HepG2 (cell line): ENCODE data around the gene SHANK3. TPM values are rescaled to one million over a fixed set of nuclear protein-coding genes. Genes with fewer than 3 reads are reported as not detected.

ENCODE experiments used
- ATAC-seq: fragments of 200-7000 bp; cut with Tn5 transposase; 3 replicates; pipeline ENCODE4 v1.9.1; 2020; ENCODE audit warnings: mild to moderate bottlenecking, moderate library complexity
- BruUV-seq: library from RNA; stranded (reverse); fragments of 400-500 nt; replicated peaks from 2 replicates; lab custom pipeline; 2021; lab: Mats Ljungman, UMichigan
- CTCF ChIA-PET: fragments of 300-600 bp; formaldehyde crosslinking; extraction: SDS; loops from one replicate; lab custom pipeline; 2021; ENCODE audit warnings: low total read pairs, inconsistent platforms, low intra/inter-chr PET ratio; lab: Yijun Ruan, JAX
- POLR2A ChIA-PET: fragments of 350-600 bp; sonication (Branson Sonifier 250); formaldehyde crosslinking; loops from one replicate; lab custom pipeline; 2020; ENCODE audit warnings: antibody characterized with exemption, inconsistent platforms; lab: Yijun Ruan, JAX
- DNase-seq: peaks from one replicate; pipeline ENCODE4 v3.0.0-alpha.2; 2015; ENCODE audit warnings: low spot score
- FAIRE-seq: peaks from 3 replicates; lab custom pipeline; 2011; peaks lifted over from hg19 to GRCh38; lab: Jason Lieb, UNC
- H2AFZ ChIP-seq: one replicate; pipeline ENCODE4 v1.6.1; 2011; ENCODE audit warnings: low read length, inconsistent platforms
- H3K27ac ChIP-seq: fragments of 300-600 bp; 3 replicates; pipeline ENCODE4 v1.8.0; 2011; ENCODE audit warnings: mixed run types, mild to moderate bottlenecking, mixed read lengths, low read length, inconsistent platforms; ENCODE audit not compliant: insufficient read depth; ENCODE audit errors: extremely low read length
- H3K27me3 ChIP-seq, 2 experiments: fragments of 200-600 bp in 1 of 2; 2 replicates in 1 of 2; 3 replicates in 1 of 2; pipeline versions ENCODE4 v1.6.0 to v1.8.0; 2011; ENCODE audit warnings: low read length in 2 of 2, mild to moderate bottlenecking in 2 of 2, moderate library complexity in 2 of 2, inconsistent platforms in 1 of 2; ENCODE audit not compliant: insufficient read depth in 2 of 2, control insufficient read depth in 1 of 2
- H3K36me3 ChIP-seq, 2 experiments: fragments of 200-600 bp in 1 of 2; replicated peaks in 1 of 2; 2 replicates in 1 of 2; 3 replicates in 1 of 2; pipeline versions ENCODE4 v1.5.1 to v1.8.0; 2011; ENCODE audit warnings: low read length in 2 of 2, inconsistent platforms in 1 of 2; ENCODE audit not compliant: insufficient read depth in 2 of 2, control insufficient read depth in 1 of 2
- H3K4me1 ChIP-seq: 2 replicates; pipeline ENCODE4 v1.5.1; 2012; ENCODE audit warnings: low read length, inconsistent platforms; ENCODE audit not compliant: insufficient read depth
- H3K4me2 ChIP-seq: 2 replicates; pipeline ENCODE4 v1.6.0; 2011; ENCODE audit warnings: low read depth, low read length, inconsistent platforms
- H3K4me3 ChIP-seq, 3 experiments: fragments of 200-600 bp in 1 of 3; sonication (generic), shearing (Covaris generic) in 1 of 3; replicated peaks in 1 of 3; 2 replicates each; pipeline ENCODE4 v1.5.1; 2011 to 2016; ENCODE audit warnings: low read length in 3 of 3, inconsistent platforms in 2 of 3, low read depth in 2 of 3, mild to moderate bottlenecking in 2 of 3, control low read depth in 1 of 3, mixed read lengths in 1 of 3; ENCODE audit not compliant: insufficient read depth in 1 of 3
- H3K79me2 ChIP-seq: one replicate; pipeline ENCODE4 v1.6.1; 2011; ENCODE audit warnings: low read length, inconsistent platforms; ENCODE audit not compliant: insufficient read depth
- H3K9ac ChIP-seq: 2 replicates; pipeline ENCODE4 v1.6.0; 2011; ENCODE audit warnings: mild to moderate bottlenecking, low read depth, low read length, inconsistent platforms; ENCODE audit not compliant: insufficient read depth
- H3K9me3 ChIP-seq: 2 replicates; pipeline ENCODE4 v1.5.1; 2012; ENCODE audit warnings: mild to moderate bottlenecking, low read length
- H4K20me1 ChIP-seq: 2 replicates; pipeline ENCODE4 v1.6.0; 2011; ENCODE audit warnings: inconsistent platforms, mild to moderate bottlenecking, low read length, moderate library complexity; ENCODE audit not compliant: insufficient read depth
- AGO2 ChIP-seq: fragments of 200-400 bp; formaldehyde crosslinking; optimal IDR thresholded peaks from 2 replicates; pipeline ENCODE3; 2017; ENCODE audit warnings: mild to moderate bottlenecking, low read depth, low read length, moderate library complexity
- ASH2L ChIP-seq: fragments of 300-600, 200-600 bp; sonication (generic); IDR thresholded peaks from 2 replicates; pipeline ENCODE4 v1.7.0; 2017; ENCODE audit warnings: low read depth, mild to moderate bottlenecking, moderate library complexity, mixed read lengths, low read length; ENCODE audit not compliant: insufficient read length
- ATRX ChIP-seq: sonication (generic); formaldehyde crosslinking; IDR thresholded peaks from 2 replicates; pipeline ENCODE4 v1.4.0; 2020; ENCODE audit warnings: missing genetic modification reagents, borderline replicate concordance
- HMGA1 ChIP-seq: sonication (generic); formaldehyde crosslinking; conservative IDR thresholded peaks from 2 replicates; pipeline ENCODE4 v1.4.0; 2020; ENCODE audit warnings: missing genetic modification reagents
- KLF6 ChIP-seq: IDR thresholded peaks from 2 replicates; pipeline ENCODE4 v1.8.0; 2016; ENCODE audit warnings: missing biosample characterization, missing genetic modification reagents
- KMT2B ChIP-seq: IDR thresholded peaks from 2 replicates; pipeline ENCODE4 v1.6.1; 2016; ENCODE audit warnings: missing genetic modification reagents, missing compliant biosample characterization
- MIER2 ChIP-seq: IDR thresholded peaks from 2 replicates; pipeline ENCODE4 v1.6.1; 2016; ENCODE audit warnings: missing biosample characterization, missing genetic modification reagents
- NBN ChIP-seq: fragments of 450-650 bp; conservative IDR thresholded peaks from 2 replicates; pipeline ENCODE4 v1.6.1; 2017
- NCOA2 ChIP-seq: sonication (generic); formaldehyde crosslinking; IDR thresholded peaks from 2 replicates; pipeline ENCODE4 v1.8.0; 2022; ENCODE audit warnings: inconsistent platforms
- NFE2L2 ChIP-seq: fragments of 150-350 bp; IDR thresholded peaks from 2 replicates; pipeline ENCODE4 v1.6.1; 2014; ENCODE audit warnings: low read length
- SMARCC2 ChIP-seq: fragments of 450-650 bp; IDR thresholded peaks from 2 replicates; pipeline ENCODE4 v1.6.1; 2017; ENCODE audit warnings: antibody characterized with exemption, mild to moderate bottlenecking
- SYNCRIP ChIP-seq: fragments of 200-400 bp; formaldehyde crosslinking; IDR thresholded peaks from 2 replicates; pipeline ENCODE4 v1.6.1; 2018; ENCODE audit warnings: mild to moderate bottlenecking, low read depth, low read length; ENCODE audit not compliant: insufficient read depth
- ZNF567 ChIP-seq: sonication (generic); formaldehyde crosslinking; IDR thresholded peaks from 2 replicates; pipeline ENCODE4 v1.8.1; 2023; ENCODE audit warnings: mild to moderate bottlenecking, missing genetic modification reagents, borderline replicate concordance
- ZNF607 ChIP-seq: sonication (generic); formaldehyde crosslinking; IDR thresholded peaks from 2 replicates; pipeline ENCODE4 v1.5.1; 2020; ENCODE audit warnings: missing genetic modification reagents, mild to moderate bottlenecking, borderline replicate concordance
- ZNF790 ChIP-seq: sonication (generic); formaldehyde crosslinking; IDR thresholded peaks from 2 replicates; pipeline ENCODE4 v1.8.0; 2022; ENCODE audit warnings: missing genetic modification reagents, mild to moderate bottlenecking, borderline replicate concordance
- WGBS: methylation state at CpG from one replicate; pipeline ENCODE4 v1.1.6; 2017; ENCODE audit warnings: low lambda C conversion rate; 5-methylcytosine and 5-hydroxymethylcytosine counted together
- in situ Hi-C: cut with HindIII; loops from 2 replicates; pipeline ENCODE4 v1.10.0; 2017; ENCODE audit warnings: low pct_unique_long_range_greater_than_20kb; ENCODE audit not compliant: extremely low pct_ligation_motif_present
- intact Hi-C: fragments of 100-400 bp; cut with micrococcal nuclease; formaldehyde crosslinking; loops from one replicate; pipeline ENCODE4 v1.10.0; 2022; ENCODE audit not compliant: unreplicated experiment
- polyA plus RNA-seq, 8 experiments: library from polyadenylated mRNA; depleted of rRNA in 3 of 8; stranded (reverse) in 7 of 8; unstranded in 1 of 8; fragments of >200 nt; fragmentation: Illumina TruSeq in 4 of 8; extraction: Trizol in 4 of 8; gene quantifications; 2 replicates each; pipeline versions ENCODE4 v1.2.1 to v1.2.3, GENCODE V29; 2011 to 2016; ENCODE audit warnings: low read depth in 4 of 8, missing spikeins in 1 of 8, mixed read lengths in 1 of 8; ENCODE audit not compliant: insufficient read depth in 1 of 8
- total RNA-seq, 5 experiments: library from RNA; depleted of rRNA; stranded (reverse); fragments of >200 nt; fragmentation: Illumina TruSeq; extraction: Trizol; gene quantifications; 2 replicates each; pipeline ENCODE4 v1.2.3, GENCODE V29; 2016; ENCODE audit warnings: low read depth in 1 of 5
- TF ChIP-seq, protein P1 (sequence below): sonication (generic); formaldehyde crosslinking; IDR thresholded peaks from 2 replicates; pipeline ENCODE4 v1.4.0; 2020; ENCODE audit warnings: missing genetic modification reagents
- TF ChIP-seq, protein P2 (sequence below): sonication (generic); formaldehyde crosslinking; IDR thresholded peaks from 2 replicates; pipeline ENCODE4 v1.5.0; 2020; ENCODE audit warnings: mild to moderate bottlenecking, missing genetic modification reagents, moderate library complexity
- TF ChIP-seq, protein P3 (sequence below): sonication (generic); formaldehyde crosslinking; IDR thresholded peaks from 2 replicates; pipeline ENCODE4 v1.4.0; 2020; ENCODE audit warnings: missing genetic modification reagents

SHANK3 gene
- total and polyA plus RNA-seq, 2 of the 13 experiments (the other 11 are each of a cell fraction or from before 2014, with no cell fraction given): 2.9 to 4.6 TPM

DNA sequence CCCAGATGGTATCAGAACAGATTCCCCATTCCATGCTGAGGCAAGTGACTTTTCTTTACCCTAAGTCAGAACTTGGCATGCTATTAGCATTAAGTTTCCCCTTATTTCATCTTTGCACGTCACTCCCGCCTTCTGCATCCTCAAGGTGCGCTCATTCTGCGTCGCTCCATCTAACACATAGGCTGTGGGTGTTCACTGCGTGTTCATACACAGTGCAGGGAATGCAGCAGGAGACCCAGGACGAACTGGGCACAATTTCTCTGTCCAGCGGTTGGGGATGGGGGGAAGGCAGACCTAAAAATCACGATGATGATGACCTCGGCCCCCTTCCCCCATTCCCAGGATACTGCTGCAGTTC is 45.7 kb downstream of the SHANK3 start:
- DNase-seq (no peak), FAIRE-seq (no peak), ATAC-seq (no peak)
- 96% methylated on average over 10 of the region's 10 CpGs for WGBS
- Histone ChIP-seq H2AFZ (no peak overlapping the region), H3K9ac (no peak overlapping the region), H3K27me3 (no peaks in the 10 kb centered on the region), H3K4me1 (no peaks in the 10 kb centered on the region), H3K4me3 (no peak overlapping the region), H3K79me2 (no peaks in the 10 kb centered on the region), H3K9me3 (no peaks in the 10 kb centered on the region), H3K4me2 (no peak overlapping the region), H3K36me3 (peaks cover 8 to 14% of the 10 kb centered on the region in 2 experiments), H4K20me1 (no peaks in the 10 kb centered on the region), H3K27ac (no peak overlapping the region)
- in situ Hi-C loops: no loop called here
- TF ChIP-seq ZNF790: no peak
- no peak for TF ChIP-seq NFE2L2
- TF ChIP-seq AGO2: no peak
- no peak for TF ChIP-seq ZNF607 (CRISPR knock-in tag)
- TF ChIP-seq HMGA1 (CRISPR knock-in tag): no peak
- TF ChIP-seq ASH2L: no peak
- no peak for TF ChIP-seq SYNCRIP
- TF ChIP-seq SMARCC2: no peak
- TF ChIP-seq, protein P1, sequence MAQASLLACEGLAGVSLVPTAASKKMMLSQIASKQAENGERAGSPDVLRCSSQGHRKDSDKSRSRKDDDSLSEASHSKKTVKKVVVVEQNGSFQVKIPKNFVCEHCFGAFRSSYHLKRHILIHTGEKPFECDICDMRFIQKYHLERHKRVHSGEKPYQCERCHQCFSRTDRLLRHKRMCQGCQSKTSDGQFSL: no peak
- no peak for TF ChIP-seq ATRX (CRISPR knock-in tag)
- TF ChIP-seq, protein P2, sequence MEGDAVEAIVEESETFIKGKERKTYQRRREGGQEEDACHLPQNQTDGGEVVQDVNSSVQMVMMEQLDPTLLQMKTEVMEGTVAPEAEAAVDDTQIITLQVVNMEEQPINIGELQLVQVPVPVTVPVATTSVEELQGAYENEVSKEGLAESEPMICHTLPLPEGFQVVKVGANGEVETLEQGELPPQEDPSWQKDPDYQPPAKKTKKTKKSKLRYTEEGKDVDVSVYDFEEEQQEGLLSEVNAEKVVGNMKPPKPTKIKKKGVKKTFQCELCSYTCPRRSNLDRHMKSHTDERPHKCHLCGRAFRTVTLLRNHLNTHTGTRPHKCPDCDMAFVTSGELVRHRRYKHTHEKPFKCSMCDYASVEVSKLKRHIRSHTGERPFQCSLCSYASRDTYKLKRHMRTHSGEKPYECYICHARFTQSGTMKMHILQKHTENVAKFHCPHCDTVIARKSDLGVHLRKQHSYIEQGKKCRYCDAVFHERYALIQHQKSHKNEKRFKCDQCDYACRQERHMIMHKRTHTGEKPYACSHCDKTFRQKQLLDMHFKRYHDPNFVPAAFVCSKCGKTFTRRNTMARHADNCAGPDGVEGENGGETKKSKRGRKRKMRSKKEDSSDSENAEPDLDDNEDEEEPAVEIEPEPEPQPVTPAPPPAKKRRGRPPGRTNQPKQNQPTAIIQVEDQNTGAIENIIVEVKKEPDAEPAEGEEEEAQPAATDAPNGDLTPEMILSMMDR (CRISPR knock-in tag): no peak
- TF ChIP-seq KMT2B: no peak
- TF ChIP-seq, protein P3, sequence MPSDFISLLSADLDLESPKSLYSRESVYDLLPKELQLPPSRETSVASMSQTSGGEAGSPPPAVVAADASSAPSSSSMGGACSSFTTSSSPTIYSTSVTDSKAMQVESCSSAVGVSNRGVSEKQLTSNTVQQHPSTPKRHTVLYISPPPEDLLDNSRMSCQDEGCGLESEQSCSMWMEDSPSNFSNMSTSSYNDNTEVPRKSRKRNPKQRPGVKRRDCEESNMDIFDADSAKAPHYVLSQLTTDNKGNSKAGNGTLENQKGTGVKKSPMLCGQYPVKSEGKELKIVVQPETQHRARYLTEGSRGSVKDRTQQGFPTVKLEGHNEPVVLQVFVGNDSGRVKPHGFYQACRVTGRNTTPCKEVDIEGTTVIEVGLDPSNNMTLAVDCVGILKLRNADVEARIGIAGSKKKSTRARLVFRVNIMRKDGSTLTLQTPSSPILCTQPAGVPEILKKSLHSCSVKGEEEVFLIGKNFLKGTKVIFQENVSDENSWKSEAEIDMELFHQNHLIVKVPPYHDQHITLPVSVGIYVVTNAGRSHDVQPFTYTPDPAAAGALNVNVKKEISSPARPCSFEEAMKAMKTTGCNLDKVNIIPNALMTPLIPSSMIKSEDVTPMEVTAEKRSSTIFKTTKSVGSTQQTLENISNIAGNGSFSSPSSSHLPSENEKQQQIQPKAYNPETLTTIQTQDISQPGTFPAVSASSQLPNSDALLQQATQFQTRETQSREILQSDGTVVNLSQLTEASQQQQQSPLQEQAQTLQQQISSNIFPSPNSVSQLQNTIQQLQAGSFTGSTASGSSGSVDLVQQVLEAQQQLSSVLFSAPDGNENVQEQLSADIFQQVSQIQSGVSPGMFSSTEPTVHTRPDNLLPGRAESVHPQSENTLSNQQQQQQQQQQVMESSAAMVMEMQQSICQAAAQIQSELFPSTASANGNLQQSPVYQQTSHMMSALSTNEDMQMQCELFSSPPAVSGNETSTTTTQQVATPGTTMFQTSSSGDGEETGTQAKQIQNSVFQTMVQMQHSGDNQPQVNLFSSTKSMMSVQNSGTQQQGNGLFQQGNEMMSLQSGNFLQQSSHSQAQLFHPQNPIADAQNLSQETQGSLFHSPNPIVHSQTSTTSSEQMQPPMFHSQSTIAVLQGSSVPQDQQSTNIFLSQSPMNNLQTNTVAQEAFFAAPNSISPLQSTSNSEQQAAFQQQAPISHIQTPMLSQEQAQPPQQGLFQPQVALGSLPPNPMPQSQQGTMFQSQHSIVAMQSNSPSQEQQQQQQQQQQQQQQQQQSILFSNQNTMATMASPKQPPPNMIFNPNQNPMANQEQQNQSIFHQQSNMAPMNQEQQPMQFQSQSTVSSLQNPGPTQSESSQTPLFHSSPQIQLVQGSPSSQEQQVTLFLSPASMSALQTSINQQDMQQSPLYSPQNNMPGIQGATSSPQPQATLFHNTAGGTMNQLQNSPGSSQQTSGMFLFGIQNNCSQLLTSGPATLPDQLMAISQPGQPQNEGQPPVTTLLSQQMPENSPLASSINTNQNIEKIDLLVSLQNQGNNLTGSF (CRISPR knock-in tag): no peak
- TF ChIP-seq KLF6 (CRISPR knock-in tag): no peak
- TF ChIP-seq NCOA2: no peak
- TF ChIP-seq NBN: no peak
- TF ChIP-seq MIER2 (CRISPR knock-in tag): no peak
- no peak for TF ChIP-seq ZNF567 (CRISPR knock-in tag)
- intact Hi-C loops: no loop called here
- BruUV-seq: no TSS peak
- POLR2A ChIA-PET: no interaction called here
- CTCF ChIA-PET: no interaction called here
